ENCODE results near the gene MELTF.

GRCh38 chr3:197021729-197022404 is 7.8 kb downstream of the MELTF start:
- no peak for TF ChIP-seq FOS (IDR thresholded peaks at IDR 0.05; ENCODE audit: extremely low read depth, insufficient read length)
- no peak for TF ChIP-seq REST (IDR thresholded peaks at IDR 0.05; ENCODE audit: borderline replicate concordance)
- TF ChIP-seq REST (CRISPR knock-in tag; IDR thresholded peaks at IDR 0.05; ENCODE audit: low read depth): no peak
- TF ChIP-seq CTCF (IDR thresholded peaks at IDR 0.05 in 2 of 3, conservative IDR thresholded peaks at IDR 0.05 in 1 of 3; ENCODE audit: insufficient read depth in 2 of 3, low read depth in 1 of 3, low read length in 3 of 3): no peak
- TF ChIP-seq POLR2A (conservative IDR thresholded peaks at IDR 0.05): no peak

All from K562 (cell line).